LNCAP (cell line): ENCODE data around the gene C16orf89.

ENCODE experiments used
- TF ChIP-seq, protein P1 (sequence below): fragments of 450-650 bp; IDR thresholded peaks from 2 replicates; pipeline ENCODE4 v1.5.1; 2017; ENCODE audit warnings: mild to moderate bottlenecking

The C16orf89 gene

DNA sequence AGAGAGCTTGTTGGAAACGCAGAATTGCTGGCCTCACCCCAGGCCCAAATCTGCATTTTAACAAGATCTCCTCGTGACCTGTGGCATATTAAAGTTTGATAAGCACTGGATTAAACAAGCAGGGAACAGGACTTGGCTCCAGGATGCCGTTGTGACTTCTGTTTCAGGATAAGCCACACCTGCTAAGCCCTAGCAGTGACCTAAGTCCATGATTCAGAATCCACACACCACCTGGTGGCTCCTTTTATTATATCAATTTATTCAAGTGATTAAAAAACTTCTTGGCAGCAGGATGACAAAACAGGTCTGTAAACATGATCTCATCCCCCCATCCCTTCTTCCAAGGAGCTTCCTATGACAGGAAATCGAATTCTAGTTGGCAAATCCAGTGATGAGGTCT, 41.1 kb downstream of the C16orf89 start:
- TF ChIP-seq, protein P1, sequence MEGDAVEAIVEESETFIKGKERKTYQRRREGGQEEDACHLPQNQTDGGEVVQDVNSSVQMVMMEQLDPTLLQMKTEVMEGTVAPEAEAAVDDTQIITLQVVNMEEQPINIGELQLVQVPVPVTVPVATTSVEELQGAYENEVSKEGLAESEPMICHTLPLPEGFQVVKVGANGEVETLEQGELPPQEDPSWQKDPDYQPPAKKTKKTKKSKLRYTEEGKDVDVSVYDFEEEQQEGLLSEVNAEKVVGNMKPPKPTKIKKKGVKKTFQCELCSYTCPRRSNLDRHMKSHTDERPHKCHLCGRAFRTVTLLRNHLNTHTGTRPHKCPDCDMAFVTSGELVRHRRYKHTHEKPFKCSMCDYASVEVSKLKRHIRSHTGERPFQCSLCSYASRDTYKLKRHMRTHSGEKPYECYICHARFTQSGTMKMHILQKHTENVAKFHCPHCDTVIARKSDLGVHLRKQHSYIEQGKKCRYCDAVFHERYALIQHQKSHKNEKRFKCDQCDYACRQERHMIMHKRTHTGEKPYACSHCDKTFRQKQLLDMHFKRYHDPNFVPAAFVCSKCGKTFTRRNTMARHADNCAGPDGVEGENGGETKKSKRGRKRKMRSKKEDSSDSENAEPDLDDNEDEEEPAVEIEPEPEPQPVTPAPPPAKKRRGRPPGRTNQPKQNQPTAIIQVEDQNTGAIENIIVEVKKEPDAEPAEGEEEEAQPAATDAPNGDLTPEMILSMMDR: peak; percentile 42; the same call in 1 of the 2 replicates

DNA sequence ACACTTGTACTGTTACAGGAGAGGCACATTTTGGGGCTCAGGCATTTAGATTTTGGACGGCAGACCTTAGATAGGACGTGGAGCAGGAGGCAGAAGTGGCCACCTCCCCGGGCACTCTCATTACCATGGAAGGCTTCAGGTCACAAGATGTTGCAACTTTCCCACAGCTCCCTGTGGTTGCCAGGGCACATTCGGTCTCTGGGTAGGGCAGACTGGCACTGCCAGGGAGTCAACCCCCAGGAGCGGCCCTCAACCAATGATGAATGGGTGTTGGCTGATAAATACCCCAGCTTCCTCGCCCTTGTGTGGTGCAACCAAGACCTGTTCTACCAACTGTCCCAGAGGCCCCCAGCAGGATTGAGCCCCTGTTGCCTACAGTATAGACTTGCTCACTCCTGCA, 43.2 kb downstream of the C16orf89 start:
- TF ChIP-seq, protein P1: no peak

- TF ChIP-seq, protein P1: no peak
These were observed 45.2 kb downstream of the C16orf89 start for GRCh38 chr16:5020551-5020950.

- TF ChIP-seq, protein P1: no peak
These were observed 46.0 kb downstream of the C16orf89 start for GRCh38 chr16:5019775-5020174.

- TF ChIP-seq, protein P1: no peak
These were observed 47.0 kb downstream of the C16orf89 start for GRCh38 chr16:5018793-5019192.

GRCh38 chr16:5017678-5017969, 48.1 kb downstream of the C16orf89 start:
- TF ChIP-seq, protein P1: no peak

- TF ChIP-seq, protein P1: no peak
These were observed 48.6 kb downstream of the C16orf89 start for GRCh38 chr16:5016967-5017677.

- TF ChIP-seq, protein P1: no peak
These were observed 49.9 kb downstream of the C16orf89 start for GRCh38 chr16:5015887-5016286.
